Measurements from ENCODE around the gene LIPC.

GRCh38 chr15:58416963-58417362 is 14.8 kb upstream of the LIPC start:
- TF ChIP-seq, protein P1, sequence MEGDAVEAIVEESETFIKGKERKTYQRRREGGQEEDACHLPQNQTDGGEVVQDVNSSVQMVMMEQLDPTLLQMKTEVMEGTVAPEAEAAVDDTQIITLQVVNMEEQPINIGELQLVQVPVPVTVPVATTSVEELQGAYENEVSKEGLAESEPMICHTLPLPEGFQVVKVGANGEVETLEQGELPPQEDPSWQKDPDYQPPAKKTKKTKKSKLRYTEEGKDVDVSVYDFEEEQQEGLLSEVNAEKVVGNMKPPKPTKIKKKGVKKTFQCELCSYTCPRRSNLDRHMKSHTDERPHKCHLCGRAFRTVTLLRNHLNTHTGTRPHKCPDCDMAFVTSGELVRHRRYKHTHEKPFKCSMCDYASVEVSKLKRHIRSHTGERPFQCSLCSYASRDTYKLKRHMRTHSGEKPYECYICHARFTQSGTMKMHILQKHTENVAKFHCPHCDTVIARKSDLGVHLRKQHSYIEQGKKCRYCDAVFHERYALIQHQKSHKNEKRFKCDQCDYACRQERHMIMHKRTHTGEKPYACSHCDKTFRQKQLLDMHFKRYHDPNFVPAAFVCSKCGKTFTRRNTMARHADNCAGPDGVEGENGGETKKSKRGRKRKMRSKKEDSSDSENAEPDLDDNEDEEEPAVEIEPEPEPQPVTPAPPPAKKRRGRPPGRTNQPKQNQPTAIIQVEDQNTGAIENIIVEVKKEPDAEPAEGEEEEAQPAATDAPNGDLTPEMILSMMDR (conservative IDR thresholded peaks at IDR 0.05; ENCODE audit: low read depth in 2 of 2): no peak
- TF ChIP-seq EZH2phosphoT487 (IDR thresholded peaks at IDR 0.05; ENCODE audit: unreplicated experiment) (no peak), REST (IDR thresholded peaks at IDR 0.05; ENCODE audit: unreplicated experiment) (no peak), POLR2AphosphoS5 (IDR thresholded peaks at IDR 0.05; ENCODE audit: low read depth) (no peak), CREB1 (CRISPR knock-in tag; IDR thresholded peaks at IDR 0.05; ENCODE audit: low read depth) (no peak), EZH2 (IDR thresholded peaks at IDR 0.05; ENCODE audit: low read depth, unreplicated experiment) (no peak), ZNF331 (CRISPR knock-in tag; IDR thresholded peaks at IDR 0.05; ENCODE audit: low read depth) (no peak)
